Fibroblast of lung (primary cell): Measurements from ENCODE around the gene DUOX2.

ENCODE experiments used
- EZH2 ChIP-seq: IDR thresholded peaks from 2 replicates; pipeline ENCODE4 v1.5.1; 2012; ENCODE audit warnings: low read length, control low read depth, mild to moderate bottlenecking; ENCODE audit errors: missing control alignments
- TF ChIP-seq, protein P1 (sequence below), 2 donors: IDR thresholded peaks in 1 of 2; conservative IDR thresholded peaks in 1 of 2; 1 replicate in 1 of 2; 2 replicates in 1 of 2; pipeline ENCODE4 v1.5.1; 2011 to 2012; ENCODE audit warnings: low read length in 2 of 2, control low read depth in 1 of 2, inconsistent platforms in 1 of 2, low read depth in 1 of 2, mild to moderate bottlenecking in 1 of 2

DNA sequence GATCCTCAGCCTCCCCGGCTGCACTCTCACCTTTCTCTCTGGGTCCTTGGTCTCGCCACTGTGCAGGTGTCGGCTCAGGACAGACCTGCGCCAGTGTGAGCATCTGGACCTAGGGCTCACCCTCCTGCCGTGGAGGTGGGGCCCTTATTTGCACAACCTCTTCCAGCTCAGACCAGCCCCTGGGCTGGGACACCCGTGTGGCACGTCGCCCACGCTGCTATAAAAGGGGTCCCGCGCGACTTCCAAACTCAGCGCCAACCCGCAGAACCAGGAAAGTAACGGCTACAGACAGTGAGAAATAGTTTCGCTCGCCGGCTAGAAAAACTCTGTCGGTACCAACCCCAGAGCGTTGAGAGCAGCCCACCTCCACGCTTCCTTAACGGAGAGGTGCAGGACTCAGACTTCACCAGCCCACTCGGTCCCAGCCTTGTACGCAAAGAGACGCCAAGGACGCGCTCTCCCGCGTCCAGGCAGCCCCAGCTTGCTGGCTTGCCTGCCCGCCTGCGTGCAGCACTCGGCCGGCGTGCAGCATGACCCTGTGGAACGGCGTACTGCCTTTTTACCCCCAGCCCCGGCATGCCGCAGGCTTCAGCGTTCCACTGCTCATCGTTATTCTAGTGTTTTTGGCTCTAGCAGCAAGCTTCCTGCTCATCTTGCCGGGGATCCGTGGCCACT is at the start of gene DUOX2, which contains the start of gene DUOXA2:
- peak; percentile 27 for TF ChIP-seq EZH2
- TF ChIP-seq, protein P1, sequence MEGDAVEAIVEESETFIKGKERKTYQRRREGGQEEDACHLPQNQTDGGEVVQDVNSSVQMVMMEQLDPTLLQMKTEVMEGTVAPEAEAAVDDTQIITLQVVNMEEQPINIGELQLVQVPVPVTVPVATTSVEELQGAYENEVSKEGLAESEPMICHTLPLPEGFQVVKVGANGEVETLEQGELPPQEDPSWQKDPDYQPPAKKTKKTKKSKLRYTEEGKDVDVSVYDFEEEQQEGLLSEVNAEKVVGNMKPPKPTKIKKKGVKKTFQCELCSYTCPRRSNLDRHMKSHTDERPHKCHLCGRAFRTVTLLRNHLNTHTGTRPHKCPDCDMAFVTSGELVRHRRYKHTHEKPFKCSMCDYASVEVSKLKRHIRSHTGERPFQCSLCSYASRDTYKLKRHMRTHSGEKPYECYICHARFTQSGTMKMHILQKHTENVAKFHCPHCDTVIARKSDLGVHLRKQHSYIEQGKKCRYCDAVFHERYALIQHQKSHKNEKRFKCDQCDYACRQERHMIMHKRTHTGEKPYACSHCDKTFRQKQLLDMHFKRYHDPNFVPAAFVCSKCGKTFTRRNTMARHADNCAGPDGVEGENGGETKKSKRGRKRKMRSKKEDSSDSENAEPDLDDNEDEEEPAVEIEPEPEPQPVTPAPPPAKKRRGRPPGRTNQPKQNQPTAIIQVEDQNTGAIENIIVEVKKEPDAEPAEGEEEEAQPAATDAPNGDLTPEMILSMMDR (conservative IDR thresholded peaks at IDR 0.05 in 1 of 2, IDR thresholded peaks at IDR 0.05 in 1 of 2; ENCODE audit: low read depth in 1 of 2, low read length in 2 of 2) = no peak
